Measurements from ENCODE around the gene BAG5. TPM values are rescaled to one million over a fixed set of nuclear protein-coding genes. Genes with fewer than 3 reads are reported as not detected.

Gene BAG5
- total and polyA plus RNA-seq, 2 of the 4 experiments (the other 2 are of a cell fraction), result 6.7 to 22.2 TPM

DNA sequence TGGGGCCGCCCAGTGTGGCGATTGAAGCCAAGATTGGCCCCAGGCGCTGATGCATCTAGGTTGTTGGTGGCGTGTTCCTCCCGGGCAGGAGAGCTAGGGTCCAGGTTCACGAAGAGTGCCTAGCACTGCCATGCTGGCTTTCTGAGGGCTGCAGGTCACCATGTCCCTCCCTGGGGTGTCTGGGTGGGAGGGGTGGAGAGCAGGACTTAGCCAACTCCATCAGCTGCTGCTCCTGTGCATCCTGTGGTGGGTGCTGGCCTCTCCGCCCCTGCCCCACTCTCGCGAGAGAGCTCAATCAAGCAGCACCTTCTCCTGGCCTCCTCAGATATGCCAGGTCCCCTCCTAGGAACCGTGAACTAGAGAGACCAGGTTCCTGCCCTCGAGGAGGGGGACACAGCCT, 31.6 kb downstream of the BAG5 start:
- Histone ChIP-seq H4K5ac (ENCODE audit: low read depth, low read length) (no peak overlapping the region), H3K56ac (ENCODE audit: extremely low read depth, insufficient read depth, low read length) (no peak overlapping the region), H4K91ac (ENCODE audit: insufficient read depth, low read depth, low read length) (no peak overlapping the region), H3K27ac (ENCODE audit: insufficient read depth, low read length) (no peak overlapping the region), H3K4ac (ENCODE audit: low read depth, low read length) (no peak overlapping the region), H3K18ac (ENCODE audit: low read depth, low read length) (no peak overlapping the region), H3K4me2 (ENCODE audit: low read depth, low read length) (no peak overlapping the region), H2BK120ac (ENCODE audit: low read depth, low read length) (no peak overlapping the region), H3K27me3 (ENCODE audit: control insufficient read depth, insufficient read depth, low read length) (no peaks in the 10 kb centered on the region), H2AK9ac (replicated peaks; ENCODE audit: low read depth, low read length, poor library complexity) (no peak overlapping the region), H3K4me3 (ENCODE audit: insufficient read depth, low read depth, low read length) (no peak overlapping the region), H4K20me1 (ENCODE audit: insufficient read depth, low read length) (peaks cover 26% of the 10 kb centered on the region), H2BK20ac (ENCODE audit: low read depth, low read length) (no peak overlapping the region), H3K23ac (ENCODE audit: low read depth, low read length) (no peak overlapping the region), H3K9me3 (ENCODE audit: control insufficient read depth, insufficient read depth, low read length) (no peaks in the 10 kb centered on the region), H3K36me3 (ENCODE audit: control insufficient read depth, insufficient read depth, low read length) (peaks cover 12% of the 10 kb centered on the region; the same call in 1 of the 2 replicates), H2AK5ac (ENCODE audit: low read depth, low read length) (no peak overlapping the region), H3K79me1 (ENCODE audit: low read depth in 1 of 2, low read length in 2 of 2) (peaks cover 0 to 44% of the 10 kb centered on the region in 2 experiments; a peak in 3 of 4 replicates), H3K9me1 (ENCODE audit: insufficient read depth, low read length) (peaks cover 13% of the 10 kb centered on the region), H2BK5ac (ENCODE audit: low read depth, low read length, poor library complexity, severe bottlenecking) (no peak overlapping the region), H4K8ac (ENCODE audit: low read depth in 2 of 2, low read length in 2 of 2) (no peak overlapping the region), H3K14ac (replicated peaks; ENCODE audit: low read depth, low read length) (no peak overlapping the region), H3K4me1 (ENCODE audit: control insufficient read depth, insufficient read depth, low read length) (peaks cover 11% of the 10 kb centered on the region), H3K9ac (ENCODE audit: low read depth, low read length) (no peak overlapping the region), H2BK15ac (ENCODE audit: low read depth, low read length) (no peak overlapping the region), H2AFZ (replicated peaks; ENCODE audit: low read length, poor library complexity) (no peak overlapping the region)
- ChIA-PET POLR2A (ENCODE audit: unreplicated experiment) (no interaction called here), CTCF (no interaction called here)
- no peak for TF ChIP-seq MAFK (IDR thresholded peaks at IDR 0.05; ENCODE audit: low read depth, low read length)
- no peak for TF ChIP-seq MXI1 (IDR thresholded peaks at IDR 0.05; ENCODE audit: borderline replicate concordance, low read depth, low read length)
- TF ChIP-seq, protein P1, sequence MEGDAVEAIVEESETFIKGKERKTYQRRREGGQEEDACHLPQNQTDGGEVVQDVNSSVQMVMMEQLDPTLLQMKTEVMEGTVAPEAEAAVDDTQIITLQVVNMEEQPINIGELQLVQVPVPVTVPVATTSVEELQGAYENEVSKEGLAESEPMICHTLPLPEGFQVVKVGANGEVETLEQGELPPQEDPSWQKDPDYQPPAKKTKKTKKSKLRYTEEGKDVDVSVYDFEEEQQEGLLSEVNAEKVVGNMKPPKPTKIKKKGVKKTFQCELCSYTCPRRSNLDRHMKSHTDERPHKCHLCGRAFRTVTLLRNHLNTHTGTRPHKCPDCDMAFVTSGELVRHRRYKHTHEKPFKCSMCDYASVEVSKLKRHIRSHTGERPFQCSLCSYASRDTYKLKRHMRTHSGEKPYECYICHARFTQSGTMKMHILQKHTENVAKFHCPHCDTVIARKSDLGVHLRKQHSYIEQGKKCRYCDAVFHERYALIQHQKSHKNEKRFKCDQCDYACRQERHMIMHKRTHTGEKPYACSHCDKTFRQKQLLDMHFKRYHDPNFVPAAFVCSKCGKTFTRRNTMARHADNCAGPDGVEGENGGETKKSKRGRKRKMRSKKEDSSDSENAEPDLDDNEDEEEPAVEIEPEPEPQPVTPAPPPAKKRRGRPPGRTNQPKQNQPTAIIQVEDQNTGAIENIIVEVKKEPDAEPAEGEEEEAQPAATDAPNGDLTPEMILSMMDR (conservative IDR thresholded peaks at IDR 0.05; ENCODE audit: low read depth, low read length), result no peak
- no peak for TF ChIP-seq NFE2L2 (IDR thresholded peaks at IDR 0.05; ENCODE audit: low read depth, low read length)
- no peak for TF ChIP-seq CEBPB (IDR thresholded peaks at IDR 0.05; ENCODE audit: low read depth, low read length)
- dilution Hi-C loops (cut with HindIII; ENCODE audit: low sequenced_read_pairs, unreplicated experiment), result no loop called here
- DNase-seq, result no peak
- no peak for ATAC-seq (ENCODE audit: low read depth)
- in situ Hi-C loops (cut with MboI; ENCODE audit: low sequenced_read_pairs), result no loop called here
- intact Hi-C loops (cut with micrococcal nuclease), result no loop called here
- WGBS, 2 experiments (ENCODE audit: extremely low coverage in 2 of 2, insufficient read length in 1 of 2), result 71% methylated on average over 2 of the region's 11 CpGs; no CpG with 5 or more reads in 1 of the 2 experiments
- no TSS peak for BruUV-seq (replicated peaks)
